ENCODE measurements around the gene PTPN22.

DNA sequence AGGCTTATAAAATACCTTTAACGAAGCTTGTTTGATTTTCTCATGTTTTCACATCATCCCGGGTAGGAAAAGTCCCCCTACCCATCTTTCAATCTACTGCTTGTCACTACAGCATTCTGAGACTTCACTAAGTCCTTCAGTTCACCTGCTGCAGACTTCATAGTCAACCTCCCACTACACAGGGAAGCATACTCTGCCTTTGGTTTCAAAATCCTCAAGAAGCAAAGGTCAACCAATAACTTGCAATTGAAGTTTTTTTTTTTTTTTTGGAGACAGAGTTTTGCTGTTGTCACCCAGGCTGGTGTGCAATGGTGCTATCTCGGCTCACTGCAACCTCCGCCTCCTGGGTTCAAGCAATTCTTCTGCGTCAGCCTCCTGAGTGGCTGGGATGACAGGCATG is 4.7 kb upstream of the PTPN22 start:
- TF ChIP-seq, protein P1, sequence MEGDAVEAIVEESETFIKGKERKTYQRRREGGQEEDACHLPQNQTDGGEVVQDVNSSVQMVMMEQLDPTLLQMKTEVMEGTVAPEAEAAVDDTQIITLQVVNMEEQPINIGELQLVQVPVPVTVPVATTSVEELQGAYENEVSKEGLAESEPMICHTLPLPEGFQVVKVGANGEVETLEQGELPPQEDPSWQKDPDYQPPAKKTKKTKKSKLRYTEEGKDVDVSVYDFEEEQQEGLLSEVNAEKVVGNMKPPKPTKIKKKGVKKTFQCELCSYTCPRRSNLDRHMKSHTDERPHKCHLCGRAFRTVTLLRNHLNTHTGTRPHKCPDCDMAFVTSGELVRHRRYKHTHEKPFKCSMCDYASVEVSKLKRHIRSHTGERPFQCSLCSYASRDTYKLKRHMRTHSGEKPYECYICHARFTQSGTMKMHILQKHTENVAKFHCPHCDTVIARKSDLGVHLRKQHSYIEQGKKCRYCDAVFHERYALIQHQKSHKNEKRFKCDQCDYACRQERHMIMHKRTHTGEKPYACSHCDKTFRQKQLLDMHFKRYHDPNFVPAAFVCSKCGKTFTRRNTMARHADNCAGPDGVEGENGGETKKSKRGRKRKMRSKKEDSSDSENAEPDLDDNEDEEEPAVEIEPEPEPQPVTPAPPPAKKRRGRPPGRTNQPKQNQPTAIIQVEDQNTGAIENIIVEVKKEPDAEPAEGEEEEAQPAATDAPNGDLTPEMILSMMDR (IDR thresholded peaks at IDR 0.05), result no peak
- TF ChIP-seq POLR2A (IDR thresholded peaks at IDR 0.05), result no peak
